ENCODE data around the gene COX4I2.

Gene COX4I2
- long read RNA-seq, result 0 reads

DNA sequence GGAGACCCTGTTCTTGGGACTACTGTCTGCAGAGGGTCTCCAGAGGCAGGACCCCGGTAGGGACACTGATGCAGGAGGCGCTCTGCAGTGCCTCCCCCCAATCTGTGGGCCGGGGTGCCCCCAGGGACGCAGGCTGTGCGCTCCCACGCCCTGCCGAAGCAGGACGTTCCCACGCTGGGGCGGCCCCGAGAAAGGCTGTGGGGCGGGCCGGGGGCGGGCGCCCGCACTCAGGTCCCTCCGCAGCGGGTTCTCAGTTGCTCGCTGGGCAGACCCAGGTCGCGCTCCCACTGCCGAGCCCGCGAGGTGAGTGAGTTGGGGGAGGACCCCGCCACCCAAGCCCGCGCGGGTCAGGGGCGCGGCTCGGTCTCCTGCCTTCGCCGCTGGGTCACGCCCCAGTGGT lies at the start of gene COX4I2:
COX4I2 (plus strand) TSS at position 253 of the 400 bp plus-strand sequence. CDS start 1,106 bp downstream, outside the sequence.
- no peak for DNase-seq (ENCODE audit: low read depth in 1 of 2, low spot score in 1 of 2)
- Histone ChIP-seq H3K27ac (replicated peaks) (no peak within 1 kb of the TSS), H3K27me3 (ENCODE audit: insufficient read depth, poor library complexity, severe bottlenecking) (no peaks in the 10 kb centered on the region), H3K4me3 (replicated peaks; ENCODE audit: insufficient read depth, low read length) (no peak within 1 kb of the TSS)
- TF ChIP-seq GABPA (IDR thresholded peaks at IDR 0.05; ENCODE audit: low read depth), result no peak
- TF ChIP-seq POLR2AphosphoS5 (IDR thresholded peaks at IDR 0.05; ENCODE audit: low read depth), result no peak
- TF ChIP-seq REST (IDR thresholded peaks at IDR 0.05; ENCODE audit: insufficient replicate concordance, low read depth), result no peak
- no peak for TF ChIP-seq CTCF (IDR thresholded peaks at IDR 0.05; ENCODE audit: insufficient read depth, low read length)
- no peak for TF ChIP-seq SPI1 (IDR thresholded peaks at IDR 0.05; ENCODE audit: borderline replicate concordance, low read depth)

DNA sequence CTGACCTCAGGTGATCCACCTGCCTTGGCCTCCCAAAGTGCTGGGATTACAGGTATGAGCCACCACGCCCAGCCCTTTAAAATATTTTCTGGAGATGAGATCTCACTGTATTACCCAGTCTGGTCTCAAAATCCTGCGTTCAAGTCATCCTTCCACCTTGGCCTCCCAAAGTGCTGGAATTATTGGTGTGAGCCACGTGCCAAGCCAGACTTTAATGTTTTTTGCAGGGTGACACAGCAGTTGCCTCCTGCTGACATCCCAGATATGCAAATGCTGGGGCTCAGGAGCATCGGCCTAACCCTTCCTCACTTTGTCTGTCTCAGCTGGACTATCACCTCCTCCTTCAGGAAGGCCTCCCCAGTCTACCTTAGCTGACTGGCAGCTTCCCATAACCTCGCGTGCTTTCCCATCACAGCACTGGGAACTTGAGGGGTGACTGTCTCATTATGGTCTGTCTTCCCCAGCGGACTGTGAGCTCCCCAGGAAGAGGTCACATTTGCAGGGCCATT lies 46.9 kb upstream of the COX4I2 start:
- no peak for DNase-seq (ENCODE audit: low read depth in 1 of 2, low spot score in 1 of 2)
- Histone ChIP-seq H3K27me3 (ENCODE audit: insufficient read depth, poor library complexity, severe bottlenecking) (peaks cover 10% of the 10 kb centered on the region), H3K4me3 (replicated peaks; ENCODE audit: insufficient read depth, low read length) (no peak overlapping the region), H3K27ac (replicated peaks) (no peak overlapping the region)
- TF ChIP-seq GABPA (IDR thresholded peaks at IDR 0.05; ENCODE audit: low read depth), result no peak
- no peak for TF ChIP-seq SPI1 (IDR thresholded peaks at IDR 0.05; ENCODE audit: borderline replicate concordance, low read depth)
- no peak for TF ChIP-seq POLR2AphosphoS5 (IDR thresholded peaks at IDR 0.05; ENCODE audit: low read depth)

DNA sequence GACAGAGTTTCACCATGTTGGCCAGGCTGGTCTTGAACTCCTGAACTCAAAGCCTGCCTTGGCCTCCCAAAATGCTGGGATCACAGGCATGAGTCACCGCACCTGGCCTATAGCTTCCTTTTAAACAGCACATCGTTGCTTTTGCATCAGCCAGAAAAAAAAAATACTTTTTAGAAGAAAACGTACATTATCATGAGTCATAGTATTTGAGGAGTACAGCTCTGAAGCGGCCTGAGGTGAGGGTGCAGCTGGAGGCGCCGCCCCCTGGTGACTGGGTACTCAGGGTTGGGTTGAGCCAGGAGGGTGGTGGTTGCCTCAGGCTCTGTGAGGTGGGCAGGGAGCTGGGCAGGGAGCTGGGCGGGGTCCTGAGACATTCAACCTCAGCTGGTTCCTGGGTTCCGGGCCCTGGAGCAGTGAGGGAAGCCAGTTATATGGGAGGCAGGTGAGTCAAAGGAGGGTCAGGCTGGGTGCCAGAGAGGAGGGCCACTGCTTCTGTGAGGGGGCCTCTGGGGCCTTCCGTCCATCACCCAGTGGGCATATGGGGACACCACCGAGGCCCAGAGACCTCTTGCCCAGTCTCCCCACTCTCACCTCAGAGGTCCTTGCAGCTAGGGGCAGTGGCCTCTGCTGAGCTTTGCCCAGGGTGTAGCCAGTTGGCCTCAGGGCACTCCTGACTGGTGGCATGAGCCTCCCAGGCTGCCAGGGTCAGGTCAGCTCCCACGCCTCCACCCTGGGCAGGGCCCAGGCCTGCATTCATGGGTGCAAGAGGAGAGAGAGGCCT lies 44.3 kb upstream of the COX4I2 start:
- H3K27ac ChIP-seq (replicated peaks), result no peak overlapping the region
- H3K27me3 ChIP-seq (ENCODE audit: insufficient read depth, poor library complexity, severe bottlenecking), result peaks cover under 1% of the 10 kb centered on the region
- no peak for DNase-seq (ENCODE audit: low read depth in 1 of 2, low spot score in 1 of 2)
- TF ChIP-seq SPI1 (IDR thresholded peaks at IDR 0.05; ENCODE audit: borderline replicate concordance, low read depth), result no peak
- TF ChIP-seq GABPA (IDR thresholded peaks at IDR 0.05; ENCODE audit: low read depth), result no peak
- no peak for TF ChIP-seq CTCF (IDR thresholded peaks at IDR 0.05; ENCODE audit: insufficient read depth, low read length)
- TF ChIP-seq REST (IDR thresholded peaks at IDR 0.05; ENCODE audit: insufficient replicate concordance, low read depth), result no peak
- no peak for TF ChIP-seq POLR2AphosphoS5 (IDR thresholded peaks at IDR 0.05; ENCODE audit: low read depth)
- no peak overlapping the region for H3K4me3 ChIP-seq (replicated peaks; ENCODE audit: insufficient read depth, low read length)

DNA sequence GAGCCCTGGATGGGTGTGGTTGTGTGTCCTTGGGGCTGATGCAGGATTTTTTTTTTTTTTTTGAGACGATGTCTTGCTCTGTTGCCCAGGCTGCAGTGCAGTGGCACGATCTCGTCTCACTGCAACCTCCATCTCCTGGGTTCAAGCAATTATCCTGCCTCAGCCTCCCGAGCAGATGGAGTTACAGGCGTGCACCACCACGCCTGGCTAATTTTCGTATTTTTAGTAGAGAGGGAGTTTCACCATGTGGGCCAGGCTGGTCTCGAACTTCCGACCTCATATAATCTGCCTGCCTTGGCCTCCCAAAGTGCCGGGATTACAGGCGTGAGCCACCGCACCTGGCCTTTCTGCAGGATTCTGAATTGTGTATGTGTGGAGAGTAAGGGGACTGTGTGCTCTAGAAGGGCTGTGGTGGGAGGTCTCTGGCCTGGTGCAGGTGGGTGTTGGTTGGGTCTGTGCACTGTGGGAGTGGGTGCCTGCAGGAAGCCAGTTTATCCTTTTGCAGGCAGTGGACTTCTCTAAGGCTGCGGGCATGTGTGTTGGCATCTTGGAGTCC lies 43.6 kb upstream of the COX4I2 start:
- no peak for TF ChIP-seq GABPA (IDR thresholded peaks at IDR 0.05; ENCODE audit: low read depth)
- no peak for TF ChIP-seq REST (IDR thresholded peaks at IDR 0.05; ENCODE audit: insufficient replicate concordance, low read depth)
- no peak for TF ChIP-seq POLR2AphosphoS5 (IDR thresholded peaks at IDR 0.05; ENCODE audit: low read depth)
- TF ChIP-seq SPI1 (IDR thresholded peaks at IDR 0.05; ENCODE audit: borderline replicate concordance, low read depth), result no peak
- no peak for TF ChIP-seq CTCF (IDR thresholded peaks at IDR 0.05; ENCODE audit: insufficient read depth, low read length)
- no peak for DNase-seq (ENCODE audit: low read depth in 1 of 2, low spot score in 1 of 2)
- H3K27me3 ChIP-seq (ENCODE audit: insufficient read depth, poor library complexity, severe bottlenecking), result no peaks in the 10 kb centered on the region
- H3K4me3 ChIP-seq (replicated peaks; ENCODE audit: insufficient read depth, low read length), result no peak overlapping the region
- no peak overlapping the region for H3K27ac ChIP-seq (replicated peaks)

Measured in HL-60 (cell line).